Activated CD8-positive, alpha-beta memory T cell treated with anti-CD3 and anti-CD28 coated beads, Interleukin-2, amount 10 ng/mL, durations not matched to agents 7 days and 5 days (primary cell): ENCODE measurements around the gene MRPS24. TPM values are rescaled to one million over a fixed set of nuclear protein-coding genes. Genes with fewer than 3 reads are reported as not detected.

Experiments used
- ATAC-seq: fragments of 150-1000 bp; cut with Tn5 transposase; one replicate; pipeline ENCODE4 v1.10.0; 2021; ENCODE audit warnings: moderate library complexity
- CTCF ChIA-PET: fragments of 350-600 bp; sonication (Branson Sonifier 250); formaldehyde crosslinking; loops from one replicate; lab custom pipeline; 2021; ENCODE audit warnings: antibody characterized with exemption; lab: Charles Lee
- DNase-seq: peaks from one replicate; pipeline ENCODE4 v3.0.0-alpha.2; 2020
- H3K27ac Mint-ChIP-seq: one replicate; pipeline ENCODE4 v1.8.0; 2021; ENCODE audit warnings: mild to moderate bottlenecking, mixed read lengths
- H3K27me3 Mint-ChIP-seq: one replicate; pipeline ENCODE4 v1.8.0; 2021; ENCODE audit warnings: mixed read lengths
- H3K36me3 Mint-ChIP-seq: one replicate; pipeline ENCODE4 v1.8.0; 2021; ENCODE audit warnings: mild to moderate bottlenecking, mixed read lengths
- H3K4me1 Mint-ChIP-seq: one replicate; pipeline ENCODE4 v1.8.0; 2021; ENCODE audit warnings: mixed read lengths
- H3K4me3 Mint-ChIP-seq: one replicate; pipeline ENCODE4 v1.8.0; 2021; ENCODE audit warnings: mild to moderate bottlenecking, moderate library complexity, mixed read lengths
- H3K9me3 Mint-ChIP-seq: one replicate; pipeline ENCODE4 v1.8.0; 2022; ENCODE audit warnings: low read depth, mixed read lengths
- total RNA-seq, 2 experiments: library from RNA; stranded (reverse); gene quantifications; one replicate each; pipeline ENCODE4 v1.2.3, GENCODE V29; 2021

Gene MRPS24
- total RNA-seq, 2 experiments from 2014 or later, result 75.3 to 96.2 TPM

DNA sequence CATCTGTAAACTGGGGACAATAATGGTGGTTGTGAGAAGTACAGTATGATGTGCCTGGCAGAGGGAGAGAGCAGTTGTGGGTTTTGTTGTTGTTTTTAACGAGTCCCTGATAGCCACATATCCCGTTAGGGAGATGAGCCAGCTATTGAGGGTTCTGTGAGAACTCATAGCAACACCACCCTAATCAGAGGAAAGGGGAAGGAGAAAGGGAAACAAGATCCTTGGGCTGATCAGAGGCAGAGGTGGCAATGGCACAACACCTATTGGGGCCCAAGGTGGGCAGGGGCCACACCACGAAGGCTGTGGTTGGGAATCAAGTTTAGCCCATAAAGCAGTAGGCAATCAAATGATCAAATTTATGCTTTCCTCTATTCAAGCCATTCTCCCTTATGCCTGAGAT lies 1.7 kb upstream of the MRPS24 start:
- peaks cover 2% of the 10 kb centered on the region for H3K9me3 Mint-ChIP-seq
- H3K36me3 Mint-ChIP-seq, result peaks cover 28% of the 10 kb centered on the region
- DNase-seq (no peak), ATAC-seq (no peak)
- H3K27ac Mint-ChIP-seq, result no peak overlapping the region
- peaks cover 21% of the 10 kb centered on the region for H3K4me1 Mint-ChIP-seq
- CTCF ChIA-PET, result no interaction called here
- no peaks in the 10 kb centered on the region for H3K27me3 Mint-ChIP-seq
- no peak overlapping the region for H3K4me3 Mint-ChIP-seq

DNA sequence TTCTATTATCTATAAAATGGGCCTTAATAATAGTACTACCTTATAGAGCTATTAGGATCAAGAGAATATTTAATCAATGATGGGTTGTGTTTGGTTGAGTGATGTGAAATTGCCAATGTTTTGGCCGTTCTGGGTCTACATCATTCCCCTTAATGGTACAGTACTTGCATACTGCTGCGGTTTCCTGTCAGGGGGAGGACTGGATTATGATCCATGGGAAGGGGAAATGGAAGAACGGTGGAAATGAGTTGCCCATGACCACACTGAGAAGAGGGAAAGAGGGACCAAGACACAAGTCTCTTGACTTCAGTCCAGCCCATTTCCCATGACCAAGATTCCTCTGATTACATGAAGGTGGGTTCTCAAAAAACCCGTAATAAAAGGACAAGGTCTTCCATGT lies 999 bp upstream of the MRPS24 start:
- H3K4me3 Mint-ChIP-seq, result no peak overlapping the region
- peaks cover 21% of the 10 kb centered on the region for H3K4me1 Mint-ChIP-seq
- no peak for DNase-seq
- peaks cover 2% of the 10 kb centered on the region for H3K9me3 Mint-ChIP-seq
- H3K36me3 Mint-ChIP-seq, result peaks cover 28% of the 10 kb centered on the region
- CTCF ChIA-PET, result interaction anchor here (2.0 kb wide), 1 partner anchor 31 kb away, joined by 6 read pairs; no protein-coding TSS in a partner anchor
- H3K27ac Mint-ChIP-seq, result no peak overlapping the region
- H3K27me3 Mint-ChIP-seq, result no peaks in the 10 kb centered on the region
- no peak for ATAC-seq

DNA sequence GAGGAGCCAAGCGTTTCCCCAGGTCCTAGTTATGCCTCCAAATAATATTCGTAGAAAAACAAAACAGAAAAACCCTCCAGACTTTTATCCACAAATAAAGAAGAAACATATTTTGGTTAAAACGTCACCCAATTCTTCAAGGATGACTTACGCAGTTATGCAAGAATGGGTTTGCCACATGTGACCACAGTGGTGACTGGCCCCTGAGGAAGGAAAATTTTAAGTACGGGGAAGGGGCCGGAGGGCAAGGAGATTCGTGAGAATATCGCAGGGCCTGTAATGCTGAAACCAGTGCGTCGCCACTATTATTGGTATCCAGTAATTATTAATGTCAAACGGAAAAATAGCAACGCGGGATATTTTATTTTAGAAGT lies 537 bp upstream of the MRPS24 start:
- peak overlapping the region; percentile 84 for H3K4me3 Mint-ChIP-seq
- ATAC-seq, result no peak
- CTCF ChIA-PET, result interaction anchor here (0.6 to 2.0 kb wide), 3 partner anchors 30 to 35 kb away, joined by 3 to 6 read pairs (median 4); no protein-coding TSS in a partner anchor
- peak overlapping the region; percentile 84 for H3K27ac Mint-ChIP-seq
- H3K4me1 Mint-ChIP-seq, result peaks cover 21% of the 10 kb centered on the region
- H3K27me3 Mint-ChIP-seq, result no peaks in the 10 kb centered on the region
- peaks cover 28% of the 10 kb centered on the region for H3K36me3 Mint-ChIP-seq
- no peak for DNase-seq
- H3K9me3 Mint-ChIP-seq, result peaks cover 2% of the 10 kb centered on the region

DNA sequence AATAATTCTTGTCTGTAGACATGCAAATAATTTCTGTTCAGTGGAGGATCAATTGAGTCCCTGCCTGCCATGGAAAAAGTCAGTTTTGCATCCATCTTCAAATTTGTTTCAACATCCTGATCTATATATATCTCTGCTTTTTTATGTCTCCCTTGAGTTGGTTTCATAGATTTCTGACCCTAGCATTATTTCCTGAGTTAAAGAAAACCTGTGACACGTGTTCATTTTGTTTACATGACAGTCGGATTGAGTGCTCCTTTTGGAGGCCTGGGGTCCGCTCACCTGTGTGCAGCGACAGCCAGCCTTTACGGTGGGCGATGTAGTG lies 674 bp downstream of the MRPS24 start:
- no peaks in the 10 kb centered on the region for H3K9me3 Mint-ChIP-seq
- peak overlapping the region; percentile 73 for H3K27ac Mint-ChIP-seq
- ATAC-seq (no peak), DNase-seq (no peak)
- peaks cover under 1% of the 10 kb centered on the region for H3K27me3 Mint-ChIP-seq
- CTCF ChIA-PET, result interaction anchor here (1.3 to 2.0 kb wide), 2 partner anchors 29 to 30 kb away, joined by 3 to 6 read pairs; no protein-coding TSS in a partner anchor
- peak overlapping the region; percentile 84 for H3K4me3 Mint-ChIP-seq
- peaks cover 23% of the 10 kb centered on the region for H3K36me3 Mint-ChIP-seq
- peaks cover 21% of the 10 kb centered on the region for H3K4me1 Mint-ChIP-seq

DNA sequence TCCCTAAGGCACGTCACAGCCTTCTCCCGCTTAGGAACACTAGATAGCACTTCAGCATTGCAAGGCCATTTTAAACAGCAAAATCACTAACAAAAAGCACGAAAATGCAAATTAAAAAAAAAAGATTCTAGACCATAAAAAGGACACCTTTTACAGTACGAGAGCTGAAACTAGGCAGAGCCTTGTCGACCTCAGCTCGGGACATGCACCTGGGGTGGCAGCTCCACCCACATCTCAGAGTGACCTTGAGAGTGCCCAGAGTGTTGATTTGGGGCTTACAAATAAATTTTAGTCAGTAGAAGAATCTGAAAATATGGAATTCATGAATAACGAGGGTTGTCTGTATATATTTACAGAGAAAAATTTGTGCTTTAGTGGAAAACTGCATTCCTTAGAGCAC lies 1.1 kb downstream of the MRPS24 start:
- no peaks in the 10 kb centered on the region for H3K9me3 Mint-ChIP-seq
- no peak overlapping the region for H3K27ac Mint-ChIP-seq
- peaks cover 21% of the 10 kb centered on the region for H3K4me1 Mint-ChIP-seq
- CTCF ChIA-PET, result interaction anchor here (1.3 kb wide), 1 partner anchor 30 kb away, joined by 3 read pairs; no protein-coding TSS in a partner anchor
- peaks cover 22% of the 10 kb centered on the region for H3K36me3 Mint-ChIP-seq
- H3K27me3 Mint-ChIP-seq, result peaks cover 5% of the 10 kb centered on the region
- DNase-seq, result no peak
- no peak for ATAC-seq
- peak overlapping the region; percentile 84 for H3K4me3 Mint-ChIP-seq

DNA sequence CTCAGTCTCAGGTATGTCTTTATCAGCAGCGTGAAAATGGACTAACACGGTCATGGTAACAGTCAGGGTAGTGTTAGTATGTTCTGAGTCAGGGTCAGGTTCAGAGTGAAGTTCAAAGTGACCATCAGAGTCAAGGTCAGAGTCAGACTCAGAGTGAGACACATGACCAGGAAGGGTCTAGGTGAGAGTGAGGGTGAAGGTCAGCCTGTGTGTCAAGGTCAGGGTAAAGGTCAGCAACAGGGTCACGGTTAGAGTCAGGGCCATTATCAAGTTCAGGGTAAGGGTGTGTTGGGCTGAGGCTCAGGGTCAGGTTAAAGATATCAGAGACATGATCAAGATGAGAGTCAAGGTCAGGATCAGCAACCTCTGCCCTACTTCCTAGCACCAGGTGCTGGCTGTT lies 4.0 kb downstream of the MRPS24 start:
- Mint-ChIP-seq H3K4me3 (no peak overlapping the region), H3K36me3 (peaks cover 22% of the 10 kb centered on the region), H3K27ac (no peak overlapping the region), H3K9me3 (no peaks in the 10 kb centered on the region), H3K4me1 (peaks cover 20% of the 10 kb centered on the region), H3K27me3 (peaks cover 17% of the 10 kb centered on the region)
- ATAC-seq (no peak), DNase-seq (no peak)
- CTCF ChIA-PET, result no interaction called here

DNA sequence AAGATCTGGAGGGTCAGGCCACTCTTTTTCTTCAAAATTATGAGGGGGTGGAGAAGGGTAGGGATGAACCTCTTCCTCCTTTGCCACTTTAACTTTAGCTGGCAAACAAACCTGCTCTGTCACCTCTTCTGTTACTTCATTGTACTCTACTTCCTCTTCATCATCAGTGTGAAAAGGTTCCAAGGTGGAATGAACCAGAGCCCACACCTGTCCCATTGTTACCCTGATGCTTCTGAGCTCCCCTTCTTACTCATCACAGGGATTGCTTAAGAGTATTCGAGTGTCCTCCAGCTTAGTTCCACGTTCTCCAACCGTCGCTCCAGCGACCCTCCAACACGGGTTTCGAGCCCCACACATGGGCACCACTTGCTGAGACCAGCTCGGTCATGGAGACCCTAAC lies 5.2 kb downstream of the MRPS24 start:
- no peak for DNase-seq
- no peak overlapping the region for H3K27ac Mint-ChIP-seq
- H3K9me3 Mint-ChIP-seq, result no peaks in the 10 kb centered on the region
- no peak for ATAC-seq
- peaks cover 20% of the 10 kb centered on the region for H3K36me3 Mint-ChIP-seq
- CTCF ChIA-PET, result interaction anchor here (1.3 kb wide), 1 partner anchor 25 kb away, joined by 3 read pairs; no protein-coding TSS in a partner anchor
- peaks cover 17% of the 10 kb centered on the region for H3K27me3 Mint-ChIP-seq
- no peak overlapping the region for H3K4me3 Mint-ChIP-seq
- H3K4me1 Mint-ChIP-seq, result peaks cover 13% of the 10 kb centered on the region

DNA sequence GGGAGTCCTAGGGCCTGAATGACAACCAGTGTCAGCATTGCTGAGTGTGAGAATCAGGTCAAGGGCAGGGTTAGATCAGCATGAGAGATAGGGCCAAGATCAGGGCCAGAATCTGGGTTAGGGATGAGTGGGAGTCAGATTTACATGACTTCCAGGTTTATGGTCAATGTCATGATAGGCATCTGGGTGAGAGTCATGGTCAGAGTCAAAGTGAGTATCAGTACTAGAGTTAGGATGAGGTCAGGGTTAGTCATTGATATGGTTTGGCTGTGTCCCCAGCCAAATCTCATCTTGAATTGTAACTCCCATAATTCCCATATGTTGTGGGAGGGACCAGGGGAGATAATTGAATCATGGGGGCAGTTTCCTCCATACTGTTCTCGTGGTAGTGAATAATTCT lies 12.3 kb downstream of the MRPS24 start:
- CTCF ChIA-PET, result no interaction called here
- ATAC-seq (no peak), DNase-seq (no peak)
- Mint-ChIP-seq H3K4me3 (no peak overlapping the region), H3K27me3 (peaks cover 7% of the 10 kb centered on the region), H3K4me1 (no peaks in the 10 kb centered on the region), H3K27ac (no peak overlapping the region), H3K36me3 (no peaks in the 10 kb centered on the region), H3K9me3 (no peaks in the 10 kb centered on the region)

DNA sequence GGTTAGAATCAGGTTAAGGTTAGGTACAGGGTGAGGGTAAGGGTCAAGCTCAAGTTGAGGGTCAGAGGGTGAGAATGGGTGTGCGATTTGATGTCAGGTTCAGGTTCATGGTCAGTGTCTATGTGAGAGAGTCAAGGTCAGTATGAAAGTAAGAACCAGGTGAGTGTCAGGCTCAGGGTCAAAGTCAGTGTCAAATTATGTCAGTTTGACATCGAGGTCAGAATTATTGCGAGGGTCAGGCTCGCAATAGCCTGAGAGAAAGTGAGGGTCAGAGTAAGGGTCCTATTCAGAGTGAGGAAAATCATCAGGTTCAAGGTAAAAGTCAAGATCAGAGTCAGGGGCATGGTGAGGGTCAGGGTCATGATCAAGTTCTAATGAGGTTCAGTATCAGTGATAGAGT lies 13.0 kb downstream of the MRPS24 start:
- H3K27ac Mint-ChIP-seq, result no peak overlapping the region
- ATAC-seq (no peak), DNase-seq (no peak)
- CTCF ChIA-PET, result interaction anchor here (5.2 kb wide), 1 partner anchor 18 kb away, joined by 22 read pairs; no protein-coding TSS in a partner anchor
- no peaks in the 10 kb centered on the region for H3K4me1 Mint-ChIP-seq
- H3K36me3 Mint-ChIP-seq, result no peaks in the 10 kb centered on the region
- no peak overlapping the region for H3K4me3 Mint-ChIP-seq
- peaks cover 3% of the 10 kb centered on the region for H3K27me3 Mint-ChIP-seq
- H3K9me3 Mint-ChIP-seq, result no peaks in the 10 kb centered on the region

DNA sequence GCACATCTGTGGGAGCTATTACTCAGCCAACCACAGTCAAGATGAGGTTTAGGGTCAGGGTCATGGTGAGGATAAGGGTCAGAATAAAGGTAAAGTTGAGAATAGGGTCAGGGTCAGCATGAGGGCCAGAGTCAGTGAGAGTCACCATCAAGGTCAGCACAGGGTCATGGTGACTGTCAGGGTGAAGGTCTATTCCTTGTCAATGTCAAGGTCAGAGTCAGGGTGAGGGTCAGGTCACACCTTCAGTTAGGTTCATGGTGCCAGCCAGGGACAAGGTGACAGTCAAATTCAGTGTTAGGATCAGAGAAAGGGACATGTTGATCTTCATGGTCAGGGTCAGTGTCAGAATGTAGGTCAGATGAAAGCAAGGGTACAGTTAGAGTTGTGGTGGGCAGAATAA lies 14.1 kb downstream of the MRPS24 start:
- DNase-seq (no peak), ATAC-seq (no peak)
- peaks cover 4% of the 10 kb centered on the region for H3K4me1 Mint-ChIP-seq
- no peaks in the 10 kb centered on the region for H3K27me3 Mint-ChIP-seq
- no peak overlapping the region for H3K4me3 Mint-ChIP-seq
- H3K36me3 Mint-ChIP-seq, result no peaks in the 10 kb centered on the region
- H3K27ac Mint-ChIP-seq, result no peak overlapping the region
- no peaks in the 10 kb centered on the region for H3K9me3 Mint-ChIP-seq
- CTCF ChIA-PET, result interaction anchor here (1.1 to 5.2 kb wide), 2 partner anchors 17 to 156 kb away, joined by 3 to 22 read pairs; no protein-coding TSS in a partner anchor

DNA sequence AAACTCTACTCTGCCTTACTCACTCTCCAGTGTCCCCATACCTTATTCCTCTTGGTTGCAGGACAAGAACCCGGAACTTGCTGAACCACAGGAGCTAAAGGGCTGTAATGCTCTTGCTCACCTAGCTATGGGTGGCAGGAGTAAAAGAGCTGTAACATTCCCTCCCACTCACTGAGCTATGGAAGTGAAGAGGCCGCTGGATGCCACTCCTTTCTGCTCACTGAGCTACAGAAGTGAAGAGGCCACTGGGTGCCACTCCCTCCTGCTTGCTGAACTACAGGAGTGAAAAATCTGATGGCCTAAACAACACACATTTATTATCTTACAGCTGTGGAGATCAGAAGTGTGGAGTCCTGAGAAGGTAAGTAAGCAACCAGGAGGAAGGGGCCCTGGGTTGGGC lies 17.5 kb downstream of the MRPS24 start:
- Mint-ChIP-seq H3K36me3 (no peaks in the 10 kb centered on the region), H3K27ac (no peak overlapping the region), H3K27me3 (no peaks in the 10 kb centered on the region), H3K9me3 (no peaks in the 10 kb centered on the region), H3K4me1 (peaks cover 8% of the 10 kb centered on the region), H3K4me3 (no peak overlapping the region)
- CTCF ChIA-PET, result interaction anchor here (5.2 kb wide), 1 partner anchor 13 kb away, joined by 22 read pairs; no protein-coding TSS in a partner anchor
- DNase-seq (no peak), ATAC-seq (no peak)

DNA sequence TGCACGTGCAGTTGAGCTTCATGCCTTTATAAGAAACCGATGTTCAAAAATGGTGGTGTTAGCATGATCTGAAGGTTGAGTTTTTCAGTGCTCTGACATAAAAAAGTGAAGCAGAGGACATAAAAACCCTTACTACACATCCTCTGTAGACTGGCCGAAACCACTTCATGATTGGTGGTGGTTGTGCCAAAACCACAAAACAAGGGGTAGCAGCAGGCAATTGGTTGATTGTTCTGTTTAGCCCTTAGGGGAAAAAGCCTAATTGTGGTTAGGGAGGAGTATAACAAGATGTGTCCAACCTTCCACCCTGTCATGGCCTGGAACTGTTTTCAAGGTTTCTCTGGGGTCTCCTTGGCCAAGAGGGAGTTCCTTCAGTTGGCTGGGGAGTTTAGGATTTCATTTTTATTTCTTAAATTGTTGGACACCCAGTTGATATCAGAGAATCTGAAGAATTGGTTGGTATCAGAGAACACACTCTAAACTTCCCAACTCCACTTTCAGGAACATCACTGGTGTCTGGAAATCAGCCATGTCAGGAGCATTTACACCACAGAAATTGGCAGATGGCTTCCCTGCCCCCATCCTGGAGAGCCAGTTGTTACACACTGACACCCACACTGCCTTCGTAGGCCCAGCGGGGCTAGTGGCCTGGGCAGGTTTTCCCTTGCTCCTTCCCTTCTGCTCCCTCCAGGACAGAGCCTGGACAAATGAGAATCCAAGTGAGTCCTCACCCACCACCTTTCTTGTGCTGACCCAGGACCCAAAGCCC lies 18.8 kb downstream of the MRPS24 start:
- Mint-ChIP-seq H3K27ac (no peak overlapping the region), H3K9me3 (no peaks in the 10 kb centered on the region), H3K27me3 (no peaks in the 10 kb centered on the region), H3K36me3 (no peaks in the 10 kb centered on the region), H3K4me3 (no peak overlapping the region), H3K4me1 (peaks cover 8% of the 10 kb centered on the region)
- no peak for ATAC-seq
- CTCF ChIA-PET, result interaction anchor here (0.7 to 4.5 kb wide), 2 partner anchors 12 to 268 kb away, joined by 3 to 25 read pairs; partner anchors contain the start of gene STK17A
- DNase-seq, result no peak

DNA sequence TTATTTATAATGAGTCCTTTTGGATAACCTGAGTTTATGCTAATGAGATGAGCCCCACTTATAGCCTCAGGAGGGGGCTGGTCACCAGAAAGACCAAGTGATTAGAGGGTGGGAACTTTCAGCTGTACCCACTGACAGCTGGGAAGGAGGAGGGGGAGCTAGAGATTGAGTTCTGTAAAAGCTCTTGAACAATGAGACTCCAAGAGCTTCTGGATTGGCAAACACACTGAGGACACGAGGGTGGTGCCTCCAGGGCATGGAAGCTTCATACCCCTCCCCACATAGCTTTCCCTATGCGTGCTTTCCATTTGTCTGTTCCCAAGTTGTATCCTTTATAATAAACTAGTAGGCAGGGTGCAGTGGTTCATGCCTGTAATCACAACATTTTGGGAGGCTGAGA lies 20.3 kb downstream of the MRPS24 start:
- peaks cover 8% of the 10 kb centered on the region for H3K4me1 Mint-ChIP-seq
- CTCF ChIA-PET, result interaction anchor here (0.6 to 4.5 kb wide), 5 partner anchors 10 to 266 kb away, joined by 3 to 25 read pairs (median 3); partner anchors contain the start of gene STK17A
- H3K27me3 Mint-ChIP-seq, result no peaks in the 10 kb centered on the region
- no peak overlapping the region for H3K4me3 Mint-ChIP-seq
- no peak for ATAC-seq
- no peaks in the 10 kb centered on the region for H3K36me3 Mint-ChIP-seq
- DNase-seq, result no peak
- H3K9me3 Mint-ChIP-seq, result no peaks in the 10 kb centered on the region
- no peak overlapping the region for H3K27ac Mint-ChIP-seq

DNA sequence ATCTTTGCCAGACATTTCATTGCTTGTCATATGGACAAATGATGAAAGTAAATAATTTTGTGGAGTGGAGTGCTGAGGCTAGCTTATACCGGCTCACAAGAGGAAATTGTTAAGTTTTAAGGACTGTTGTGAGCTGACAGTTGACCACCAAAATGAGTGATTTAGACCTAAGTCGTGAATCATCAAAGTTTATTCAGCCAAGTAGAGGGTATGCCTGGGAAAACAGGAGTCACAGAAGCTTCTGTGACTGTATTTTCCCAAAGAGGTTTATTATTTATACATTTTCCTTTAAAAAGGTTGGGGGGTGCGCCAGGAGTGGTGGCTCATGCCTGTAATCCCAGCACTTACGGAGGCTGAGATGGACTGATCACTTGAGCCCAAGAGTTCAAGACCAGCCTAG lies 21.8 kb downstream of the MRPS24 start:
- Mint-ChIP-seq H3K27ac (no peak overlapping the region), H3K9me3 (no peaks in the 10 kb centered on the region), H3K27me3 (no peaks in the 10 kb centered on the region), H3K36me3 (no peaks in the 10 kb centered on the region), H3K4me3 (no peak overlapping the region), H3K4me1 (peaks cover 8% of the 10 kb centered on the region)
- ATAC-seq, result no peak
- DNase-seq, result no peak
- CTCF ChIA-PET, result interaction anchor here (1.5 to 4.5 kb wide), 2 partner anchors 9 to 37 kb away, joined by 3 to 25 read pairs; no protein-coding TSS in a partner anchor
